ENCODE results near the gene HSPG2.

The HSPG2 gene

GRCh38 chr1:21904704-21905520, 32.2 kb downstream of the HSPG2 start:
- no peaks in the 10 kb centered on the region for H3K27me3 ChIP-seq (ENCODE audit: insufficient read depth, poor library complexity, severe bottlenecking)
- ATAC-seq (ENCODE audit: low read depth) (peak; percentile 77), DNase-seq (ENCODE audit: low spot score) (peak; percentile 81)
- H3K4me1 ChIP-seq (ENCODE audit: insufficient read depth, poor library complexity, severe bottlenecking): peaks cover 9% of the 10 kb centered on the region
- TF ChIP-seq CTCF (IDR thresholded peaks at IDR 0.05; ENCODE audit: poor library complexity, severe bottlenecking): no peak
- no peak overlapping the region for H3K4me3 ChIP-seq (ENCODE audit: severe bottlenecking)
- peaks cover under 1% of the 10 kb centered on the region for H3K9me3 ChIP-seq (ENCODE audit: severe bottlenecking)
- H3K36me3 ChIP-seq (ENCODE audit: low read depth): no peaks in the 10 kb centered on the region
- H3K27ac ChIP-seq (ENCODE audit: poor library complexity, severe bottlenecking): no peak overlapping the region

GRCh38 chr1:21904454-21904703, 32.7 kb downstream of the HSPG2 start:
- no peak for ATAC-seq (ENCODE audit: low read depth)
- no peak overlapping the region for H3K27ac ChIP-seq (ENCODE audit: poor library complexity, severe bottlenecking)
- H3K4me1 ChIP-seq (ENCODE audit: insufficient read depth, poor library complexity, severe bottlenecking): peaks cover 9% of the 10 kb centered on the region

GRCh38 chr1:21903638-21904453, 33.3 kb downstream of the HSPG2 start:
- Histone ChIP-seq H3K27ac (ENCODE audit: poor library complexity, severe bottlenecking) (no peak overlapping the region), H3K4me1 (ENCODE audit: insufficient read depth, poor library complexity, severe bottlenecking) (peaks cover 9% of the 10 kb centered on the region), H3K9me3 (ENCODE audit: severe bottlenecking) (no peaks in the 10 kb centered on the region), H3K36me3 (ENCODE audit: low read depth) (no peaks in the 10 kb centered on the region), H3K27me3 (ENCODE audit: insufficient read depth, poor library complexity, severe bottlenecking) (no peaks in the 10 kb centered on the region), H3K4me3 (ENCODE audit: severe bottlenecking) (no peak overlapping the region)
- peak; percentile 36 for DNase-seq (ENCODE audit: low spot score)
- no peak for TF ChIP-seq CTCF (IDR thresholded peaks at IDR 0.05; ENCODE audit: poor library complexity, severe bottlenecking)
- ATAC-seq (ENCODE audit: low read depth): no peak

More at GRCh38 chr1:21904454-21904703, 32.7 kb downstream of the HSPG2 start:
- Histone ChIP-seq H3K4me3 (ENCODE audit: severe bottlenecking) (no peak overlapping the region), H3K36me3 (ENCODE audit: low read depth) (no peaks in the 10 kb centered on the region), H3K27me3 (ENCODE audit: insufficient read depth, poor library complexity, severe bottlenecking) (no peaks in the 10 kb centered on the region), H3K9me3 (ENCODE audit: severe bottlenecking) (no peaks in the 10 kb centered on the region)
- no peak for TF ChIP-seq CTCF (IDR thresholded peaks at IDR 0.05; ENCODE audit: poor library complexity, severe bottlenecking)
- DNase-seq (ENCODE audit: low spot score): peak; percentile 50

GRCh38 chr1:21902026-21903012, 34.8 kb downstream of the HSPG2 start:
- ATAC-seq (ENCODE audit: low read depth) (no peak), DNase-seq (ENCODE audit: low spot score) (peak; percentile 54)
- H3K4me3 ChIP-seq (ENCODE audit: severe bottlenecking): no peak overlapping the region
- no peaks in the 10 kb centered on the region for H3K36me3 ChIP-seq (ENCODE audit: low read depth)
- no peak overlapping the region for H3K27ac ChIP-seq (ENCODE audit: poor library complexity, severe bottlenecking)
- no peaks in the 10 kb centered on the region for H3K27me3 ChIP-seq (ENCODE audit: insufficient read depth, poor library complexity, severe bottlenecking)
- TF ChIP-seq CTCF (IDR thresholded peaks at IDR 0.05; ENCODE audit: poor library complexity, severe bottlenecking): no peak
- H3K9me3 ChIP-seq (ENCODE audit: severe bottlenecking): no peaks in the 10 kb centered on the region
- peaks cover 9% of the 10 kb centered on the region for H3K4me1 ChIP-seq (ENCODE audit: insufficient read depth, poor library complexity, severe bottlenecking)
